DOHH2 (cell line): Measurements from ENCODE around the gene BICC1.

ENCODE experiments used
- H3F3A ChIP-seq: fragments of 200-600 bp; sonication (generic), shearing (Covaris generic); 2 replicates; pipeline ENCODE4 v1.6.0; 2016; ENCODE audit warnings: antibody characterized with exemption, mild to moderate bottlenecking; ENCODE audit not compliant: control insufficient read depth, insufficient read depth
- H3K27ac ChIP-seq: fragments of 200-600 bp; sonication (generic); 2 replicates; pipeline ENCODE4 v1.5.1; 2014; ENCODE audit warnings: low read depth, mild to moderate bottlenecking, low read length, moderate library complexity
- H3K27me3 ChIP-seq: fragments of 200-600 bp; sonication (generic); 2 replicates; pipeline ENCODE4 v1.6.1; 2014; ENCODE audit warnings: mild to moderate bottlenecking, low read length, mixed read lengths; ENCODE audit not compliant: control insufficient read depth
- H3K36me3 ChIP-seq: fragments of 200-600 bp; sonication (generic); 2 replicates; pipeline ENCODE4 v1.6.1; 2014; ENCODE audit warnings: mild to moderate bottlenecking, low read length, moderate library complexity, mixed read lengths; ENCODE audit not compliant: control insufficient read depth
- H3K4me1 ChIP-seq: fragments of 200-600 bp; sonication (generic); 2 replicates; pipeline ENCODE4 v1.6.1; 2014; ENCODE audit warnings: mild to moderate bottlenecking, low read length, mixed read lengths; ENCODE audit not compliant: control insufficient read depth
- H3K4me2 ChIP-seq: fragments of 200-600 bp; sonication (generic); 2 replicates; pipeline ENCODE4 v1.6.0; 2014; ENCODE audit warnings: mild to moderate bottlenecking, low read length, moderate library complexity
- H3K4me3 ChIP-seq: fragments of 200-600 bp; sonication (generic); 2 replicates; pipeline ENCODE4 v1.5.1; 2014; ENCODE audit warnings: mild to moderate bottlenecking, low read length, mixed read lengths
- H3K79me2 ChIP-seq: fragments of 200-600 bp; sonication (generic); 2 replicates; pipeline ENCODE4 v1.6.1; 2014; ENCODE audit warnings: mild to moderate bottlenecking, low read length, mixed read lengths; ENCODE audit not compliant: control insufficient read depth
- H3K9me2 ChIP-seq: fragments of 200-600 bp; sonication (generic); replicated peaks from 2 replicates; pipeline ENCODE4 v1.6.1; 2014; ENCODE audit warnings: mild to moderate bottlenecking, low read length, mixed read lengths; ENCODE audit not compliant: control insufficient read depth
- H3K9me3 ChIP-seq: fragments of 200-600 bp; sonication (generic); 2 replicates; pipeline ENCODE4 v1.6.1; 2014; ENCODE audit warnings: antibody characterized with exemption, low read length, mixed read lengths; ENCODE audit not compliant: control insufficient read depth, insufficient read depth
- H4K20me1 ChIP-seq: fragments of 200-600 bp; sonication (generic); 2 replicates; pipeline ENCODE4 v1.6.0; 2014; ENCODE audit warnings: low read depth, mild to moderate bottlenecking, antibody characterized with exemption, low read length, moderate library complexity; ENCODE audit not compliant: control insufficient read depth, insufficient read depth
- EZH2phosphoT487 ChIP-seq: fragments of 200-600 bp; sonication (generic); IDR thresholded peaks from 2 replicates; pipeline ENCODE4 v1.6.1; 2017; ENCODE audit warnings: borderline replicate concordance, mild to moderate bottlenecking, antibody characterized with exemption, low read length, moderate library complexity, mixed read lengths
- TF ChIP-seq, protein P1 (sequence below): fragments of 200-600 bp; sonication (generic); IDR thresholded peaks from one replicate; pipeline ENCODE4 v1.5.1; 2014; ENCODE audit warnings: antibody characterized with exemption, mild to moderate bottlenecking, low read depth, low read length; ENCODE audit not compliant: poor library complexity, severe bottlenecking

The BICC1 gene

DNA sequence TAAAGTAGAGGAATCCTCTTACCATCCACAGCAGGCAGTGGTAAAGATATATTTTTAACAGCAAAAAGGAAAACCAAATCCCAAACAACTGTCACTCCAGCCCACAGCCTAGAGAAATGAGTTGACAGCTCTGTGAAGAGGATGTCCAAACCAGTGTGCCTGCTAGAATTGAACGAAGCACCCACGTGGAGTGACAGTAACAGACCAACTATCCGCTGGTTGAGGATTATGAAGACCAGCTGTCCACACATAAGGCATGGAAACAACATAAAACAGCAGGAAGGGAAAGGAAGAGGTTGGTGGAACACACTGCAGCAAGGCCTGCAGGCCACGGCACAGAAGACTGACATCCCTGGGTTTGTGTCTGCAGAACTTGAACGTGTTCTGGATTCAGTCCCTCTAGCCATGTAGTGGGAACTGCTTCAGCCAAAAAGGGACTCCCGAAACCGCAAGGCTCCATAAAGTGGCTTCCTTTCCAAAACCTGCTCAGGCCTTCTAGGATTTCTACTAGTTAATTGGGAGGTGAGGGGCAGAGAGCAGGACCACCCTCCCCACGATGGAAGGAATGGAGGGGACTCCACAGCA lies 324.4 kb downstream of the BICC1 start:
- TF ChIP-seq, protein P1, sequence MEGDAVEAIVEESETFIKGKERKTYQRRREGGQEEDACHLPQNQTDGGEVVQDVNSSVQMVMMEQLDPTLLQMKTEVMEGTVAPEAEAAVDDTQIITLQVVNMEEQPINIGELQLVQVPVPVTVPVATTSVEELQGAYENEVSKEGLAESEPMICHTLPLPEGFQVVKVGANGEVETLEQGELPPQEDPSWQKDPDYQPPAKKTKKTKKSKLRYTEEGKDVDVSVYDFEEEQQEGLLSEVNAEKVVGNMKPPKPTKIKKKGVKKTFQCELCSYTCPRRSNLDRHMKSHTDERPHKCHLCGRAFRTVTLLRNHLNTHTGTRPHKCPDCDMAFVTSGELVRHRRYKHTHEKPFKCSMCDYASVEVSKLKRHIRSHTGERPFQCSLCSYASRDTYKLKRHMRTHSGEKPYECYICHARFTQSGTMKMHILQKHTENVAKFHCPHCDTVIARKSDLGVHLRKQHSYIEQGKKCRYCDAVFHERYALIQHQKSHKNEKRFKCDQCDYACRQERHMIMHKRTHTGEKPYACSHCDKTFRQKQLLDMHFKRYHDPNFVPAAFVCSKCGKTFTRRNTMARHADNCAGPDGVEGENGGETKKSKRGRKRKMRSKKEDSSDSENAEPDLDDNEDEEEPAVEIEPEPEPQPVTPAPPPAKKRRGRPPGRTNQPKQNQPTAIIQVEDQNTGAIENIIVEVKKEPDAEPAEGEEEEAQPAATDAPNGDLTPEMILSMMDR: no peak
- TF ChIP-seq EZH2phosphoT487: no peak
- Histone ChIP-seq H4K20me1 (no peaks in the 10 kb centered on the region), H3F3A (no peaks in the 10 kb centered on the region)

DNA sequence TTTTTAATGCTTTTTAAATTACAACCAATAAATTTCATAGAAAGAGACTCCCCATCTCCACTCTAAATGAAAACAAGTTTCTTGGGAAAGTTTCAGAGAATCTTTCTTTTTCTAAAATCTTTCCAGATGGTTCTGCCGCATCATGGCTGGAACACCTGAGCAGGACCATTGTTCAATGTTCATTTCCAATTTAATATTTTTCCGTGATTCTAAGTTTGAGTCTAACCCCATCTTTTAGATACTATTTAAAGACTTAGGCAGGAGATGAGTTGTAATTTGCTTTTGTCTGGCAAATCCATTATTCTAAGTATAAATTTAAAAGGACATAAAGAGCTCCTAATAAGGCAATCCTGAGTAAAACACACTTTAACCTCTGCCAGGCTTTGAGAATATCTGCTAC lies 325.2 kb downstream of the BICC1 start:
- H3K4me3 ChIP-seq: no peak overlapping the region
- H3K79me2 ChIP-seq: no peaks in the 10 kb centered on the region
- no peaks in the 10 kb centered on the region for H3F3A ChIP-seq
- H3K4me1 ChIP-seq: no peaks in the 10 kb centered on the region
- H3K4me2 ChIP-seq: no peak overlapping the region
- no peaks in the 10 kb centered on the region for H4K20me1 ChIP-seq
- H3K27ac ChIP-seq: no peak overlapping the region
- no peaks in the 10 kb centered on the region for H3K9me2 ChIP-seq
- TF ChIP-seq, protein P1: no peak
- TF ChIP-seq EZH2phosphoT487: no peak
- no peaks in the 10 kb centered on the region for H3K27me3 ChIP-seq
- no peaks in the 10 kb centered on the region for H3K36me3 ChIP-seq
- no peaks in the 10 kb centered on the region for H3K9me3 ChIP-seq

More for the DNA sequence above, 324.4 kb downstream of the BICC1 start:
- H3K36me3 ChIP-seq: no peaks in the 10 kb centered on the region
- H3K4me1 ChIP-seq: no peaks in the 10 kb centered on the region
- H3K4me3 ChIP-seq: no peak overlapping the region
- no peaks in the 10 kb centered on the region for H3K79me2 ChIP-seq
- no peaks in the 10 kb centered on the region for H3K27me3 ChIP-seq
- no peak overlapping the region for H3K4me2 ChIP-seq
- no peak overlapping the region for H3K27ac ChIP-seq
- no peaks in the 10 kb centered on the region for H3K9me3 ChIP-seq
- no peaks in the 10 kb centered on the region for H3K9me2 ChIP-seq

DNA sequence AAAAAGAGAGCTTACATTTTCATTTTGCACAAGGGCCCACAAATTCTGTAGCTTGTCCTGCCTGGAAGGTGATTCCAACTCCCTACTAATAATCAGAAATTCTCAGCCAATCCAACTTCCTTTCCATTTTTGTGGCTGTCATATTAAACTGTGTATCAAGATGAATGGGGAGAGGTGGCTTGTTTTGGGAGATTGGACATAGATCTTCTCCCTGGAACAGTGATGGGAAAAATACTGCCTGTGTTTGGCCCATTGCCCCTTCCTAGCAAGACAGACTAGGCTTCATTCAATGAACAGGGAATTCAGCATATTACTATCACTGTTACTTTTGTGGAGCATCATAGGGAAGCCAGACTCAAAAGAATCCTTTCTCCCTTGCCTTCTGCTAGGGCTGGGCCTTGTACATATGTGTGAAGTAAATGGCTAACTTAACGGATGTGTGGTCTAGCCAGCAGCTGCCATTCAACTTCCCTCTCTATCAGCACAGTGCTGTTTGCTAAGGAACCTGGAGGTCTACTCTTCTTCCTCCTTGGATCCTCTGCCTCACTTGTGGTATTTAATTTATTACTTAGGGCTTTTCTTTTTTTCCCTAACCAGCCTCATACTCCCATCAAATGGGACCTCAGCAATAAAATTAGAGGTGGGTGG lies 326.0 kb downstream of the BICC1 start:
- no peaks in the 10 kb centered on the region for H3K9me2 ChIP-seq
- H3K27me3 ChIP-seq: no peaks in the 10 kb centered on the region
- H3K27ac ChIP-seq: no peak overlapping the region
- H3K4me3 ChIP-seq: no peak overlapping the region
- H3F3A ChIP-seq: no peaks in the 10 kb centered on the region
- H3K79me2 ChIP-seq: no peaks in the 10 kb centered on the region
- no peaks in the 10 kb centered on the region for H4K20me1 ChIP-seq
- no peaks in the 10 kb centered on the region for H3K4me1 ChIP-seq
- TF ChIP-seq, protein P1: no peak
- no peak for TF ChIP-seq EZH2phosphoT487
- H3K9me3 ChIP-seq: no peaks in the 10 kb centered on the region
- H3K4me2 ChIP-seq: no peak overlapping the region
- no peaks in the 10 kb centered on the region for H3K36me3 ChIP-seq
